Measurements from ENCODE around the gene C12orf57. TPM values are rescaled to one million over a fixed set of nuclear protein-coding genes. Genes with fewer than 3 reads are reported as not detected.
A peak's percentile ranks its signal among the peaks of the same experiment; 100 is the strongest.

C12orf57 gene
- total RNA-seq, 1 donor from 2014 or later: 181 TPM

DNA sequence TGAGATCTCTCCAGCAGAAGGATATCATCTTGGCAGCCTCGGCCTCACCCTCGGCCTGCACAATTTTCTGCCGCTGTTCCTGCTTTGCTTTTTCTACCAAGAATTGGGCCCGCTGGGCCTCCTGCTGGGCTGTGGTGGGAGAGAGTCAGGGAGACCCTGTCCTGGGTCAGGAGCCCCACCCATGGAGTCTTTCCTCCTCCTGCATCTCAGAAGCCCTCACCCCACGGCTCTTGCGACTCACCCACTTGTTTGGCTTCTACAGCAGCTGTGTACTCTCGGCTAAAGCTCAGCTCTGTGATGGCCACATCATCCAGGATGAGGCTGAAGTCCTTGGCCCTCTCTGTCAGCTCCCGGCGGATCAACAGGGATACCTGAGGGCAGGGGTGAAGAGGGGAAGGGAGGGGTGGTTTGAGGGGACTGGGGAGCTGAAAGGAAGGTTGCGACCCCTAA lies 23.9 kb downstream of the C12orf57 start:
- Histone ChIP-seq H3K4me1 (peaks cover 53% of the 10 kb centered on the region), H3K4me3 (no peak overlapping the region), H3K27me3 (ENCODE audit: low read depth) (no peaks in the 10 kb centered on the region), H3K9me3 (no peaks in the 10 kb centered on the region), H3K36me3 (peaks cover 51% of the 10 kb centered on the region), H3K27ac (no peak overlapping the region)
- TF ChIP-seq, protein P1, sequence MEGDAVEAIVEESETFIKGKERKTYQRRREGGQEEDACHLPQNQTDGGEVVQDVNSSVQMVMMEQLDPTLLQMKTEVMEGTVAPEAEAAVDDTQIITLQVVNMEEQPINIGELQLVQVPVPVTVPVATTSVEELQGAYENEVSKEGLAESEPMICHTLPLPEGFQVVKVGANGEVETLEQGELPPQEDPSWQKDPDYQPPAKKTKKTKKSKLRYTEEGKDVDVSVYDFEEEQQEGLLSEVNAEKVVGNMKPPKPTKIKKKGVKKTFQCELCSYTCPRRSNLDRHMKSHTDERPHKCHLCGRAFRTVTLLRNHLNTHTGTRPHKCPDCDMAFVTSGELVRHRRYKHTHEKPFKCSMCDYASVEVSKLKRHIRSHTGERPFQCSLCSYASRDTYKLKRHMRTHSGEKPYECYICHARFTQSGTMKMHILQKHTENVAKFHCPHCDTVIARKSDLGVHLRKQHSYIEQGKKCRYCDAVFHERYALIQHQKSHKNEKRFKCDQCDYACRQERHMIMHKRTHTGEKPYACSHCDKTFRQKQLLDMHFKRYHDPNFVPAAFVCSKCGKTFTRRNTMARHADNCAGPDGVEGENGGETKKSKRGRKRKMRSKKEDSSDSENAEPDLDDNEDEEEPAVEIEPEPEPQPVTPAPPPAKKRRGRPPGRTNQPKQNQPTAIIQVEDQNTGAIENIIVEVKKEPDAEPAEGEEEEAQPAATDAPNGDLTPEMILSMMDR (IDR thresholded peaks at IDR 0.05): no peak
- intact Hi-C loops (cut with DNase I): no loop called here
- ATAC-seq (no peak), DNase-seq (no peak)

DNA sequence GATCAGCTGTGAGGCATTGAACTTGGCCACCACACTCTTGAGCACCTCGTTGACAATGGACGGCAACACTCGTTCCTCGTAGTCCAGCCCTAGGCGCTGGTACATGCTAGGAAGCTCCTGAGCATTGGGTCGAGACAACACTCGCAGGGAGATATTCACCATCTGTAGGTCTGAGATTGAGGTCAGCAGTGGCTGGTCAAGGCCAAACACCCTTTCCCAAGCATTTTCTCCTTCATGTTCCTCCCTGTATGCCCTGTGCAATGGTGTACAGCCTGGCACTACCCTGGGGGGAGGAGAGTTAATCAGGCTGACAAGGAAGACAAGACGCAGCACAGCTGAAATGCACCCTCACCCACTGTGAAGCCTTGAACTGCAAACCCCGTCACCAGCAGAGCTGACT lies 24.6 kb downstream of the C12orf57 start:
- DNase-seq: no peak
- Histone ChIP-seq H3K4me3 (no peak overlapping the region), H3K4me1 (peaks cover 53% of the 10 kb centered on the region), H3K9me3 (no peaks in the 10 kb centered on the region), H3K36me3 (peaks cover 51% of the 10 kb centered on the region), H3K27ac (no peak overlapping the region), H3K27me3 (ENCODE audit: low read depth) (no peaks in the 10 kb centered on the region)
- intact Hi-C loops (cut with DNase I): no loop called here
- no peak for ATAC-seq
- TF ChIP-seq, protein P1 (IDR thresholded peaks at IDR 0.05): no peak

DNA sequence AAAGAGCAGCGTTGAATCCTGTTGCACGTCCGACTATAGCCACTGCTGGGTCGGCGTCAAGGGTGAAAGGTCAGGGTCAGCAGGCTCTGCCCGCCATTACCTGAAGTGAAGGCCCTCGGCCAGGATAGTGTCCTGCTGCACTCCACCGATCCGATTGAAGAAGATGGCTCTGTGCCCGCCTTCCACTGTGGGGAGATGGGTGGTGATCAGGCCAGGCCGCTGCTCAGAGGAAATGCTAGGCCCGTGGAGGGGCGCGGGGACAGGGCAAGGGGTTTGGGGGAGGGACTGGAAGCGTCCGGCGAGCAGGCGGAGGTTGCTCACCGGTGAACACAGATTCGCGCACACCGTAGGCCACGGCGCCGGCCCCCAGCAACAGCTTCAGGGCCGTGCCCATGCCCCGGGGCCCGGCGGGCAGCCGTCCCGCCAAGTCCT lies 26.3 kb downstream of the C12orf57 start:
- H3K36me3 ChIP-seq: peaks cover 60% of the 10 kb centered on the region
- TF ChIP-seq, protein P1 (IDR thresholded peaks at IDR 0.05): no peak
- peak overlapping the region; percentile 93 for H3K27ac ChIP-seq
- H3K9me3 ChIP-seq: no peaks in the 10 kb centered on the region
- H3K4me1 ChIP-seq: peaks cover 44% of the 10 kb centered on the region
- ATAC-seq (peak in 1 of 2 donors; percentile 52), DNase-seq (no peak)
- intact Hi-C loops (cut with DNase I): no loop called here
- no peaks in the 10 kb centered on the region for H3K27me3 ChIP-seq (ENCODE audit: low read depth)
- peak overlapping the region; percentile 91 for H3K4me3 ChIP-seq

- Histone ChIP-seq H3K4me3 (no peak overlapping the region), H3K9me3 (no peaks in the 10 kb centered on the region), H3K27ac (no peak overlapping the region), H3K4me1 (peaks cover 44% of the 10 kb centered on the region), H3K27me3 (ENCODE audit: low read depth) (no peaks in the 10 kb centered on the region), H3K36me3 (peaks cover 60% of the 10 kb centered on the region)
- DNase-seq (no peak), ATAC-seq (no peak)
- intact Hi-C loops (cut with DNase I): no loop called here
- TF ChIP-seq, protein P1 (IDR thresholded peaks at IDR 0.05): no peak
These were observed 30.4 kb downstream of the C12orf57 start for GRCh38 chr12:6974180-6974579.

DNA sequence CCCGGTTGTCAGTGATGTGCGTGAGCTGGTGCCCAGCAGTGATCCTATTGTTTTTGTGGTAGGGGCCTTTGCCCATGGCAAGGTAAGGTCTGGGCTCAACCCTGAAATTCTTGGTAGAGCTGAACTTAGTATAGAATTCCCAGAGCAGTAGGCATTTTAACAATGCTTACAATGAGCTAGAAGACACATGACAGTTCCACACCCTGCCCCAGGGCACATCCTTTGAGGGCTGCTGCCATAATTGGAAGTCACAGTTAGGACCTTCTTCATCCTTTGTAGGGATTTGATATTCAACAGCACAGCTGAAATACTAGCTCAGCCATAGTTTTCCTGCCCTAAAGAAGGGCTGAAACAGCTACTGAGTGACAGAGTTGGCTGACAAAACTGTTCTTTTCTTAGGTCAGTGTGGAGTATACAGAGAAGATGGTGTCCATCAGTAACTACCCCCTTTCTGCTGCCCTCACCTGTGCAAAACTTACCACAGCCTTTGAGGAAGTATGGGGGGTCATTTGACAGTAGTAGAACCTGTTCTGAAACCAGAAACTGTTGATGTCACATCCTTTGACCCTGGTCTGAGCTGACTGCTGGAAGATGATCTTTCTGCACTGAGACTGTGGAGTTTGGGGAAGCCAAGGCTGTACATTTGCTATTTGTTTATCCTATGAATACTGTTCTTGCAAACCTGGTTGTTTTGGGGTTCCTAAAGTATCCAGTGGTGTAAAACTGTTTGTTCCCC lies 31.6 kb downstream of the C12orf57 start:
- no peak overlapping the region for H3K4me3 ChIP-seq
- intact Hi-C loops (cut with DNase I): no loop called here
- no peaks in the 10 kb centered on the region for H3K9me3 ChIP-seq
- H3K27ac ChIP-seq: no peak overlapping the region
- no peaks in the 10 kb centered on the region for H3K27me3 ChIP-seq (ENCODE audit: low read depth)
- no peak for ATAC-seq
- peaks cover 46% of the 10 kb centered on the region for H3K4me1 ChIP-seq
- no peak for DNase-seq
- H3K36me3 ChIP-seq: peaks cover 70% of the 10 kb centered on the region
- TF ChIP-seq, protein P1 (IDR thresholded peaks at IDR 0.05): no peak

Measured in lower lobe of right lung (tissue), 2 donors.